K562 (cell line): Measurements from ENCODE around the gene CXCR5. TPM values are rescaled to one million over a fixed set of nuclear protein-coding genes. Genes with fewer than 3 reads are reported as not detected.
A peak's percentile ranks its signal among the peaks of the same experiment; 100 is the strongest.

ENCODE experiments used
- ATAC-seq: fragments of 200-7000 bp; cut with Tn5 transposase; 3 replicates; pipeline ENCODE4 v1.9.1; 2020; ENCODE audit warnings: moderate library complexity
- BruUV-seq: library from RNA; stranded (reverse); fragments of 400-500 nt; replicated peaks from 2 replicates; lab custom pipeline; 2021; lab: Mats Ljungman, UMichigan
- CTCF ChIA-PET: fragments of 300-600 bp; formaldehyde crosslinking; extraction: SDS; loops from one replicate; lab custom pipeline; 2021; ENCODE audit warnings: low intra/inter-chr PET ratio; lab: Yijun Ruan, JAX
- POLR2A ChIA-PET: fragments of 300-600, 350-650 bp; sonication (Branson Sonifier 250); formaldehyde crosslinking; extraction: SDS; loops from one replicate; lab custom pipeline; 2021; ENCODE audit warnings: antibody characterized with exemption, inconsistent platforms; lab: Yijun Ruan, JAX
- DNase-seq, 4 experiments: peaks; one replicate each; pipeline versions ENCODE4 v3.0.0 to v3.0.0-alpha.2; 2011 to 2018; ENCODE audit warnings: low spot score in 3 of 4, mixed read lengths in 3 of 4; ENCODE audit errors: extremely low read depth in 1 of 4
- FAIRE-seq: peaks from 2 replicates; lab custom pipeline; 2011; peaks lifted over from hg19 to GRCh38; lab: Jason Lieb, UNC
- H2AFZ ChIP-seq: 2 replicates; pipeline ENCODE4 v1.6.0; 2011; ENCODE audit warnings: low read depth, low read length, control low read depth, inconsistent platforms
- H3K27ac ChIP-seq: fragments of 200-600 bp; 3 replicates; pipeline ENCODE4 v1.8.0; 2011; ENCODE audit warnings: low read depth, mild to moderate bottlenecking, control low read depth, inconsistent platforms, low read length, moderate library complexity, mixed read lengths; ENCODE audit errors: extremely low read depth
- H3K27me3 ChIP-seq, 2 experiments: fragments of 300-600 bp in 1 of 2; 2 replicates in 1 of 2; 3 replicates in 1 of 2; pipeline versions ENCODE4 v1.6.0 to v1.8.0; 2011; ENCODE audit warnings: inconsistent platforms in 2 of 2, low read length in 2 of 2, mild to moderate bottlenecking in 1 of 2, mixed read lengths in 1 of 2, moderate library complexity in 1 of 2; ENCODE audit not compliant: control insufficient read depth in 2 of 2, insufficient read depth in 2 of 2
- H3K36me3 ChIP-seq: fragments of 300-600 bp; 3 replicates; pipeline ENCODE4 v1.8.0; 2011; ENCODE audit warnings: mild to moderate bottlenecking, low read length, inconsistent platforms; ENCODE audit not compliant: control insufficient read depth, insufficient read depth
- H3K4me1 ChIP-seq, 2 experiments: fragments of 200-600 bp in 1 of 2; replicated peaks in 1 of 2; 2 replicates in 1 of 2; 3 replicates in 1 of 2; pipeline versions ENCODE4 v1.5.1 to v1.8.0; 2011; ENCODE audit warnings: inconsistent platforms in 2 of 2, low read length in 2 of 2, mild to moderate bottlenecking in 1 of 2, mixed read lengths in 1 of 2, moderate library complexity in 1 of 2; ENCODE audit not compliant: control insufficient read depth in 2 of 2, insufficient read depth in 2 of 2
- H3K4me2 ChIP-seq: 2 replicates; pipeline ENCODE4 v1.6.1; 2011; ENCODE audit warnings: low read length, control low read depth, inconsistent platforms, mixed read lengths; ENCODE audit not compliant: insufficient read depth
- H3K4me3 ChIP-seq: fragments of 200-600 bp; sonication (generic), shearing (Covaris generic); 2 replicates; pipeline ENCODE4 v1.5.1; 2016; ENCODE audit warnings: control low read depth, inconsistent platforms
- H3K79me2 ChIP-seq: fragments of 200-600 bp; 3 replicates; pipeline ENCODE4 v1.8.0; 2011; ENCODE audit warnings: low read length, inconsistent platforms; ENCODE audit not compliant: control insufficient read depth, insufficient read depth
- H3K9ac ChIP-seq, 2 experiments: 2 replicates each; pipeline versions ENCODE4 v1.6.0 to v1.6.1; 2011; ENCODE audit warnings: low read depth in 2 of 2, low read length in 2 of 2, control low read depth in 1 of 2, inconsistent platforms in 1 of 2, mild to moderate bottlenecking in 1 of 2, mixed read lengths in 1 of 2; ENCODE audit not compliant: insufficient read depth in 1 of 2
- H3K9me1 ChIP-seq: one replicate; pipeline ENCODE4 v1.6.0; 2011; ENCODE audit warnings: inconsistent platforms, mild to moderate bottlenecking, low read length, moderate library complexity; ENCODE audit not compliant: control insufficient read depth, insufficient read depth
- H3K9me3 ChIP-seq: replicated peaks from 2 replicates; pipeline ENCODE4 v1.5.1; 2011; ENCODE audit warnings: low read depth, low read length, inconsistent platforms; ENCODE audit not compliant: control insufficient read depth, insufficient read depth
- H4K20me1 ChIP-seq: replicated peaks from 2 replicates; pipeline ENCODE4 v1.6.1; 2011; ENCODE audit warnings: low read length, inconsistent platforms, mixed read lengths; ENCODE audit not compliant: control insufficient read depth, insufficient read depth
- KDM2B ChIP-seq: fragments of 250-450 bp; sonication (Bioruptor Pico); IDR thresholded peaks from 2 replicates; pipeline ENCODE4 v1.8.0; 2021; ENCODE audit warnings: mild to moderate bottlenecking, moderate library complexity
- WGBS: fragments of 100-300 bp; shearing (Covaris generic); methylation state at CpG from one replicate; pipeline ENCODE4 v1.1.6; 2016; ENCODE audit warnings: low coverage, mixed read lengths; ENCODE audit not compliant: insufficient coverage; ENCODE audit errors: missing lambda C conversion rate; 5-methylcytosine and 5-hydroxymethylcytosine counted together
- in situ Hi-C: fragments of 300-500 bp; cut with MboI; formaldehyde crosslinking; loops from 4 replicates; pipeline ENCODE4 v1.15.0; 2018; ENCODE audit warnings: inconsistent platforms, mixed read lengths
- intact Hi-C: fragments of 100-400 bp; cut with micrococcal nuclease; formaldehyde crosslinking; loops from 2 replicates; pipeline ENCODE4 v1.14.2; 2022
- polyA plus RNA-seq, 8 experiments: library from polyadenylated mRNA; depleted of rRNA in 4 of 8; stranded (reverse) in 5 of 8; unstranded in 3 of 8; fragments of >200 nt; fragmentation: Nextera tagmentation in 2 of 8; fragmentation: Illumina TruSeq in 1 of 8; extraction: Ambion mirVana in 2 of 8; extraction: Trizol in 1 of 8; gene quantifications; 2 replicates each; pipeline versions ENCODE4 v1.2.1 to v1.2.3, GENCODE V29; 2011 to 2014; ENCODE audit warnings: inconsistent platforms in 1 of 8, missing spikeins in 1 of 8
- total RNA-seq, 7 experiments: library from RNA; depleted of rRNA in 6 of 7; stranded (reverse); fragments of >200 nt in 6 of 7; fragmentation: Illumina TruSeq in 2 of 7; extraction: Trizol in 2 of 7; gene quantifications; 2 replicates each; pipeline versions ENCODE4 v1.2.1 to v1.2.3, GENCODE V29; 2011 to 2021; ENCODE audit warnings: low replicate concordance in 1 of 7
- TF ChIP-seq, protein P1 (sequence below), 2 experiments: fragments of 450-650 bp; formaldehyde crosslinking in 1 of 2; IDR thresholded peaks; 2 replicates each; pipeline versions ENCODE4 v1.4.0 to v1.6.1; 2014 to 2020; ENCODE audit warnings: mild to moderate bottlenecking in 2 of 2, borderline replicate concordance in 1 of 2, low read depth in 1 of 2
- TF ChIP-seq, protein P2 (sequence below): sonication (generic); IDR thresholded peaks from 2 replicates; pipeline ENCODE4 v1.6.1; 2016

CXCR5 gene
- total and polyA plus RNA-seq, 9 of the 15 experiments (the other 6 are each of a cell fraction or from before 2014, with no cell fraction given) = 0.03 to 0.06 TPM; not detected in 7

DNA sequence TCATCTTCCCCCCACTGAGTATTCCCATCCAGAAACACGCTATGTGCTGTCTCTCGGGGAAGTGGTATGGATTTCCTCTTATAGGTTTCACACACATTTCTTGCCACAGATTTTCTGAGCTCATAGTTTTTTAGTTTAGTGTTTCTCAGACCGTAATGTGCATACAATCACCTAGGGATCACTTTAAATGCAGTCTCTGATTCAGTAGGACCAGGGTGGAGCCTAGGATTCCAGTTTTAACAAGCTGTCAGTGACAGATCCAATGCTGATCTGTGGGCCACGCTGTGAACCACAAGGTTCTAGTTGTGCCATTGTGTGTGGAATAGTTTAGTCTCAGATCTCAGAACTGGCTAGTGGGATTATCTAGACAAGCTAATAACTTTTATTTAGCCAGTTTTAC lies 23.7 kb upstream of the CXCR5 start:
- no TSS peak for BruUV-seq
- Histone ChIP-seq H3K4me3 (no peak overlapping the region), H3K36me3 (no peaks in the 10 kb centered on the region), H3K9me1 (no peaks in the 10 kb centered on the region), H2AFZ (0 out of 2 replicates have a peak overlapping the region, but pooled peaks have one; percentile 3), H3K4me1 (peaks cover 0 to 3% of the 10 kb centered on the region in 2 experiments; a peak in 2 of 5 replicates), H3K9ac (no peak overlapping the region), H3K27me3 (peaks cover 0 to 4% of the 10 kb centered on the region in 2 experiments; a peak in 1 of 5 replicates), H3K9me3 (no peaks in the 10 kb centered on the region), H4K20me1 (no peaks in the 10 kb centered on the region), H3K4me2 (no peak overlapping the region), H3K27ac (no peak overlapping the region), H3K79me2 (no peaks in the 10 kb centered on the region)
- ChIA-PET POLR2A (interaction anchor here (0.6 to 1.4 kb wide), 3 partner anchors 18 to 158 kb away, joined by 3 to 6 read pairs (median 4); no protein-coding TSS in a partner anchor), CTCF (no interaction called here)
- ATAC-seq (peak; percentile 44; the same call in 2 of the 3 replicates), DNase-seq (no peak), FAIRE-seq (no peak)
- intact Hi-C loops (no loop called here), in situ Hi-C loops (no loop called here)
- TF ChIP-seq, protein P1, sequence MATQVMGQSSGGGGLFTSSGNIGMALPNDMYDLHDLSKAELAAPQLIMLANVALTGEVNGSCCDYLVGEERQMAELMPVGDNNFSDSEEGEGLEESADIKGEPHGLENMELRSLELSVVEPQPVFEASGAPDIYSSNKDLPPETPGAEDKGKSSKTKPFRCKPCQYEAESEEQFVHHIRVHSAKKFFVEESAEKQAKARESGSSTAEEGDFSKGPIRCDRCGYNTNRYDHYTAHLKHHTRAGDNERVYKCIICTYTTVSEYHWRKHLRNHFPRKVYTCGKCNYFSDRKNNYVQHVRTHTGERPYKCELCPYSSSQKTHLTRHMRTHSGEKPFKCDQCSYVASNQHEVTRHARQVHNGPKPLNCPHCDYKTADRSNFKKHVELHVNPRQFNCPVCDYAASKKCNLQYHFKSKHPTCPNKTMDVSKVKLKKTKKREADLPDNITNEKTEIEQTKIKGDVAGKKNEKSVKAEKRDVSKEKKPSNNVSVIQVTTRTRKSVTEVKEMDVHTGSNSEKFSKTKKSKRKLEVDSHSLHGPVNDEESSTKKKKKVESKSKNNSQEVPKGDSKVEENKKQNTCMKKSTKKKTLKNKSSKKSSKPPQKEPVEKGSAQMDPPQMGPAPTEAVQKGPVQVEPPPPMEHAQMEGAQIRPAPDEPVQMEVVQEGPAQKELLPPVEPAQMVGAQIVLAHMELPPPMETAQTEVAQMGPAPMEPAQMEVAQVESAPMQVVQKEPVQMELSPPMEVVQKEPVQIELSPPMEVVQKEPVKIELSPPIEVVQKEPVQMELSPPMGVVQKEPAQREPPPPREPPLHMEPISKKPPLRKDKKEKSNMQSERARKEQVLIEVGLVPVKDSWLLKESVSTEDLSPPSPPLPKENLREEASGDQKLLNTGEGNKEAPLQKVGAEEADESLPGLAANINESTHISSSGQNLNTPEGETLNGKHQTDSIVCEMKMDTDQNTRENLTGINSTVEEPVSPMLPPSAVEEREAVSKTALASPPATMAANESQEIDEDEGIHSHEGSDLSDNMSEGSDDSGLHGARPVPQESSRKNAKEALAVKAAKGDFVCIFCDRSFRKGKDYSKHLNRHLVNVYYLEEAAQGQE (IDR thresholded peaks at IDR 0.05; ENCODE audit: borderline replicate concordance) = 0 out of 2 replicates have a peak, but pooled peaks have one; percentile 13
- TF ChIP-seq, protein P1 (CRISPR knock-in tag; IDR thresholded peaks at IDR 0.05; ENCODE audit: low read depth) = no peak
- TF ChIP-seq, protein P2, sequence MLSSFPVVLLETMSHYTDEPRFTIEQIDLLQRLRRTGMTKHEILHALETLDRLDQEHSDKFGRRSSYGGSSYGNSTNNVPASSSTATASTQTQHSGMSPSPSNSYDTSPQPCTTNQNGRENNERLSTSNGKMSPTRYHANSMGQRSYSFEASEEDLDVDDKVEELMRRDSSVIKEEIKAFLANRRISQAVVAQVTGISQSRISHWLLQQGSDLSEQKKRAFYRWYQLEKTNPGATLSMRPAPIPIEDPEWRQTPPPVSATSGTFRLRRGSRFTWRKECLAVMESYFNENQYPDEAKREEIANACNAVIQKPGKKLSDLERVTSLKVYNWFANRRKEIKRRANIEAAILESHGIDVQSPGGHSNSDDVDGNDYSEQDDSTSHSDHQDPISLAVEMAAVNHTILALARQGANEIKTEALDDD = 0 out of 2 replicates have a peak, but pooled peaks have one; percentile 29
- TF ChIP-seq KDM2B (CRISPR knock-in tag) = no peak
- 31% methylated on average over 4 of the region's 4 CpGs for WGBS
